HepG2 (cell line): ENCODE measurements around the gene LRRC42. TPM values are rescaled to one million over a fixed set of nuclear protein-coding genes. Genes with fewer than 3 reads are reported as not detected.

Source experiments
- ATF7-NPFF ChIP-seq: sonication (generic); formaldehyde crosslinking; IDR thresholded peaks from 2 replicates; pipeline ENCODE4 v1.8.1; 2023; ENCODE audit warnings: mild to moderate bottlenecking, low read depth, missing genetic modification reagents, moderate library complexity
- FOXJ3 ChIP-seq: sonication (generic); formaldehyde crosslinking; IDR thresholded peaks from 2 replicates; pipeline ENCODE4 v1.4.0; 2020; ENCODE audit warnings: missing genetic modification reagents, mild to moderate bottlenecking, borderline replicate concordance
- HDAC1 ChIP-seq: sonication (generic); formaldehyde crosslinking; IDR thresholded peaks from 2 replicates; pipeline ENCODE4 v1.5.1; 2020; ENCODE audit warnings: mild to moderate bottlenecking, missing genetic modification reagents
- HNRNPH1 ChIP-seq: fragments of 200-400 bp; formaldehyde crosslinking; optimal IDR thresholded peaks from 2 replicates; pipeline ENCODE3; 2017; ENCODE audit warnings: mild to moderate bottlenecking, low read depth, low read length
- KMT2A ChIP-seq: sonication (generic); formaldehyde crosslinking; IDR thresholded peaks from 2 replicates; pipeline ENCODE4 v1.4.0; 2020; ENCODE audit warnings: missing genetic modification reagents
- NRL ChIP-seq: sonication (generic); formaldehyde crosslinking; IDR thresholded peaks from 2 replicates; pipeline ENCODE4 v1.5.0; 2020; ENCODE audit warnings: missing genetic modification reagents, mild to moderate bottlenecking, moderate library complexity, borderline replicate concordance
- TAF1 ChIP-seq: sonication (generic); formaldehyde crosslinking; IDR thresholded peaks from 2 replicates; pipeline ENCODE4 v1.4.0; 2020; ENCODE audit warnings: missing genetic modification reagents
- TCF7L2 ChIP-seq: IDR thresholded peaks from 2 replicates; pipeline ENCODE4 v1.6.1; 2011; ENCODE audit warnings: mild to moderate bottlenecking, low read depth, low read length, moderate library complexity
- ZBTB2 ChIP-seq: sonication (generic); formaldehyde crosslinking; IDR thresholded peaks from 2 replicates; pipeline ENCODE4 v1.8.0; 2022; ENCODE audit warnings: low read depth, missing genetic modification reagents
- ZFP36L2 ChIP-seq: sonication (generic); formaldehyde crosslinking; IDR thresholded peaks from 2 replicates; pipeline ENCODE4 v1.4.0; 2020; ENCODE audit warnings: missing genetic modification reagents
- ZNF292 ChIP-seq: sonication (generic); formaldehyde crosslinking; IDR thresholded peaks from 2 replicates; pipeline ENCODE4 v1.8.1; 2022; ENCODE audit warnings: mild to moderate bottlenecking, low read depth, missing genetic modification reagents, borderline replicate concordance
- ZNF576 ChIP-seq: sonication (generic); formaldehyde crosslinking; IDR thresholded peaks from 2 replicates; pipeline ENCODE4 v1.4.0; 2020; ENCODE audit warnings: mild to moderate bottlenecking, missing genetic modification reagents
- ZNF670 ChIP-seq: sonication (generic); formaldehyde crosslinking; IDR thresholded peaks from 2 replicates; pipeline ENCODE4 v1.8.0; 2022; ENCODE audit warnings: mild to moderate bottlenecking, missing genetic modification reagents, borderline replicate concordance
- ZNF724P ChIP-seq: sonication (generic); formaldehyde crosslinking; IDR thresholded peaks from 2 replicates; pipeline ENCODE4 v1.8.0; 2022; ENCODE audit warnings: missing genetic modification reagents, borderline replicate concordance
- ZNF800 ChIP-seq: sonication (generic); formaldehyde crosslinking; IDR thresholded peaks from 2 replicates; pipeline ENCODE4 v1.4.0; 2020; ENCODE audit warnings: missing genetic modification reagents
- ZSCAN25 ChIP-seq: sonication (generic); formaldehyde crosslinking; IDR thresholded peaks from 2 replicates; pipeline ENCODE4 v1.8.0; 2022; ENCODE audit warnings: mild to moderate bottlenecking, missing genetic modification reagents
- ZSCAN29 ChIP-seq: sonication (generic); formaldehyde crosslinking; conservative IDR thresholded peaks from 2 replicates; pipeline ENCODE4 v1.4.0; 2020; ENCODE audit warnings: mild to moderate bottlenecking, missing genetic modification reagents
- ZZZ3 ChIP-seq: sonication (generic); formaldehyde crosslinking; IDR thresholded peaks from 2 replicates; pipeline ENCODE4 v1.4.0; 2020; ENCODE audit warnings: missing genetic modification reagents, mild to moderate bottlenecking, borderline replicate concordance
- polyA plus RNA-seq, 8 experiments: library from polyadenylated mRNA; depleted of rRNA in 3 of 8; stranded (reverse) in 7 of 8; unstranded in 1 of 8; fragments of >200 nt; fragmentation: Illumina TruSeq in 4 of 8; extraction: Trizol in 4 of 8; gene quantifications; 2 replicates each; pipeline versions ENCODE4 v1.2.1 to v1.2.3, GENCODE V29; 2011 to 2016; ENCODE audit warnings: low read depth in 4 of 8, missing spikeins in 1 of 8, mixed read lengths in 1 of 8; ENCODE audit not compliant: insufficient read depth in 1 of 8
- total RNA-seq, 5 experiments: library from RNA; depleted of rRNA; stranded (reverse); fragments of >200 nt; fragmentation: Illumina TruSeq; extraction: Trizol; gene quantifications; 2 replicates each; pipeline ENCODE4 v1.2.3, GENCODE V29; 2016; ENCODE audit warnings: low read depth in 1 of 5
- TF ChIP-seq, protein P1 (sequence below): sonication (generic); formaldehyde crosslinking; IDR thresholded peaks from 2 replicates; pipeline ENCODE4 v1.8.0; 2022; ENCODE audit warnings: mild to moderate bottlenecking, missing genetic modification reagents; ENCODE audit not compliant: insufficient replicate concordance
- TF ChIP-seq, protein P2 (sequence below): sonication (generic); formaldehyde crosslinking; IDR thresholded peaks from 2 replicates; pipeline ENCODE4 v1.8.0; 2022; ENCODE audit warnings: mild to moderate bottlenecking, missing genetic modification reagents, moderate library complexity
- TF ChIP-seq, protein P3 (sequence below), 2 experiments: fragments of 450-650 bp in 1 of 2; sonication (generic) in 1 of 2; formaldehyde crosslinking; IDR thresholded peaks; 2 replicates each; pipeline versions ENCODE4 v1.5.0 to v1.8.0; 2020 to 2022; ENCODE audit warnings: mild to moderate bottlenecking in 1 of 2, missing genetic modification reagents in 1 of 2

LRRC42 gene
- total and polyA plus RNA-seq, 2 of the 13 experiments (the other 11 are each of a cell fraction or from before 2014, with no cell fraction given), result 30.6 to 43.6 TPM

- peak; percentile 62 for TF ChIP-seq TAF1 (CRISPR knock-in tag)
- TF ChIP-seq NRL (CRISPR knock-in tag), result peak; percentile 18; the same call in 1 of the 2 replicates
- TF ChIP-seq ZSCAN25 (CRISPR knock-in tag), result no peak
- TF ChIP-seq, protein P1, sequence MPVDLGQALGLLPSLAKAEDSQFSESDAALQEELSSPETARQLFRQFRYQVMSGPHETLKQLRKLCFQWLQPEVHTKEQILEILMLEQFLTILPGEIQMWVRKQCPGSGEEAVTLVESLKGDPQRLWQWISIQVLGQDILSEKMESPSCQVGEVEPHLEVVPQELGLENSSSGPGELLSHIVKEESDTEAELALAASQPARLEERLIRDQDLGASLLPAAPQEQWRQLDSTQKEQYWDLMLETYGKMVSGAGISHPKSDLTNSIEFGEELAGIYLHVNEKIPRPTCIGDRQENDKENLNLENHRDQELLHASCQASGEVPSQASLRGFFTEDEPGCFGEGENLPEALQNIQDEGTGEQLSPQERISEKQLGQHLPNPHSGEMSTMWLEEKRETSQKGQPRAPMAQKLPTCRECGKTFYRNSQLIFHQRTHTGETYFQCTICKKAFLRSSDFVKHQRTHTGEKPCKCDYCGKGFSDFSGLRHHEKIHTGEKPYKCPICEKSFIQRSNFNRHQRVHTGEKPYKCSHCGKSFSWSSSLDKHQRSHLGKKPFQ (CRISPR knock-in tag), result peak; percentile 47
- TF ChIP-seq ATF7-NPFF (CRISPR knock-in tag), result peak; percentile 77
- 0 out of 2 replicates have a peak, but pooled peaks have one; percentile 29 for TF ChIP-seq ZZZ3 (CRISPR knock-in tag)
- TF ChIP-seq ZNF292 (CRISPR knock-in tag), result no peak
- TF ChIP-seq HDAC1 (CRISPR knock-in tag), result peak; percentile 91
- no peak for TF ChIP-seq HNRNPH1
- TF ChIP-seq ZFP36L2 (CRISPR knock-in tag), result no peak
- TF ChIP-seq ZSCAN29 (CRISPR knock-in tag), result no peak
- TF ChIP-seq ZNF724P (CRISPR knock-in tag), result no peak; the same call in 1 of the 2 replicates
- TF ChIP-seq, protein P2, sequence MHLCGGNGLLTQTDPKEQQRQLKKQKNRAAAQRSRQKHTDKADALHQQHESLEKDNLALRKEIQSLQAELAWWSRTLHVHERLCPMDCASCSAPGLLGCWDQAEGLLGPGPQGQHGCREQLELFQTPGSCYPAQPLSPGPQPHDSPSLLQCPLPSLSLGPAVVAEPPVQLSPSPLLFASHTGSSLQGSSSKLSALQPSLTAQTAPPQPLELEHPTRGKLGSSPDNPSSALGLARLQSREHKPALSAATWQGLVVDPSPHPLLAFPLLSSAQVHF (CRISPR knock-in tag), result peak; percentile 36; the same call in 1 of the 2 replicates
- TF ChIP-seq, protein P3, sequence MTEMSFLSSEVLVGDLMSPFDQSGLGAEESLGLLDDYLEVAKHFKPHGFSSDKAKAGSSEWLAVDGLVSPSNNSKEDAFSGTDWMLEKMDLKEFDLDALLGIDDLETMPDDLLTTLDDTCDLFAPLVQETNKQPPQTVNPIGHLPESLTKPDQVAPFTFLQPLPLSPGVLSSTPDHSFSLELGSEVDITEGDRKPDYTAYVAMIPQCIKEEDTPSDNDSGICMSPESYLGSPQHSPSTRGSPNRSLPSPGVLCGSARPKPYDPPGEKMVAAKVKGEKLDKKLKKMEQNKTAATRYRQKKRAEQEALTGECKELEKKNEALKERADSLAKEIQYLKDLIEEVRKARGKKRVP (CRISPR knock-in tag; IDR thresholded peaks at IDR 0.05), result peak in 1 of 2 experiments; percentile 36; a peak in 1 of 4 replicates
- no peak for TF ChIP-seq ZNF800 (CRISPR knock-in tag)
- peak; percentile 78; the same call in 1 of the 2 replicates for TF ChIP-seq KMT2A (CRISPR knock-in tag)
- TF ChIP-seq ZBTB2 (CRISPR knock-in tag), result 0 out of 2 replicates have a peak, but pooled peaks have one; percentile 36
- 0 out of 2 replicates have a peak, but pooled peaks have one; percentile 74 for TF ChIP-seq ZNF576 (CRISPR knock-in tag)
- TF ChIP-seq FOXJ3, result no peak
- TF ChIP-seq TCF7L2, result no peak
- TF ChIP-seq ZNF670, result 0 out of 2 replicates have a peak, but pooled peaks have one; percentile 58
Measured at GRCh38 chr1:53945433-53946251, 508 bp upstream of the LRRC42 start, which contains the start of gene IFT25 (continued).
